GM19239 (cell line): ENCODE data around the gene TOP2A.

Experiments used
- DNase-seq: peaks from one replicate; pipeline ENCODE4 v3.0.0; 2011; ENCODE audit warnings: low spot score; ENCODE audit not compliant: insufficient read length
- FAIRE-seq: peaks from 2 replicates; lab custom pipeline; 2011; peaks lifted over from hg19 to GRCh38; lab: Jason Lieb, UNC

Gene TOP2A

DNA sequence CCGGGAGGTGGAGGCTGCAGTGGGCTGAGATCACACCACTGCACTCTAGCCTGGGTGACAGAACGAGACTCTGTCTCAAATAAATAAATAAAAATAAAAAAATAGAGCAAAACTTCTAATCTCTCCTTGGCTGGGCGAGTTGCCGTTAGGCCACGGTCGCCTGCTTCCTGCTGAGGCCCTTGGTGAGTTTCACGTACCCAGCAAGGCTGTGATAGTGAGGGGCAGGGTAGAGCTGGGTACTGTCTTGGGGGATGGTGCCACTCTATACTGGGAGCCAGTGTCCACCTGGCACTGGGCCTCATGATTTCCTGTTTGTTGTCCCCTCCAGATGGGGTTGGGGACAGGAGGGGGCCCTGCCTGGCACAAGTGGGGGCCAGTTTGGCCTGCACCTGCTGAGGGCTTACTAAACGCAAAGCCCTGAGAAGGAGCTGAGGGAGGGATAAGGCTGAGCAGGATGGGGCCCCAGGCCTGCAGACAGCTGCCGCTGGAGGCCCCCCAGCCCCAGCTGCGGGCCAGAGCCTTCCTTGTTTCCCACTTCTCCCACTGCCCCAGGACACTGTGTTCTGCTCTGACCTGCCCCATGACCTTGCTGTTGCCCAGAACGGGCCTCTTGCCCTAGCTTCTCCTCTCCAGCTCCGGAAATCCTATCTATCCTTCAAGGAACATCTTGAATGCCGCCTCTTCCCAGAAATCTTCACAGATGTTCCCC is 78.6 kb downstream of the TOP2A start:
- no peak for DNase-seq
- no peak for FAIRE-seq
